Neural cell (in vitro differentiated cells): ENCODE results near the gene ARL4C. TPM values are rescaled to one million over a fixed set of nuclear protein-coding genes. Genes with fewer than 3 reads are reported as not detected.

ENCODE experiments used
- H2AFZ ChIP-seq: fragments of 200-600, 300-800 bp; sonication (generic), shearing (Covaris generic); 2 replicates; pipeline ENCODE4 v1.6.0; 2014; ENCODE audit warnings: low read depth, mild to moderate bottlenecking, antibody characterized with exemption, low read length, moderate library complexity
- H3F3A ChIP-seq: fragments of 200-600 bp; shearing (Covaris generic); 2 replicates; pipeline ENCODE4 v1.6.1; 2016; ENCODE audit warnings: mild to moderate bottlenecking, moderate library complexity, mixed read lengths, antibody characterized with exemption, low read length; ENCODE audit not compliant: insufficient read depth, poor library complexity, severe bottlenecking
- H3K27ac ChIP-seq: fragments of 200-600, 300-800 bp; sonication (generic), shearing (Covaris generic); 2 replicates; pipeline ENCODE4 v1.5.1; 2014; ENCODE audit warnings: mild to moderate bottlenecking, low read length, moderate library complexity
- H3K27me3 ChIP-seq: fragments of 300-800, 200-600 bp; sonication (generic), shearing (Covaris generic); 2 replicates; pipeline ENCODE4 v1.6.0; 2014; ENCODE audit warnings: mild to moderate bottlenecking, low read depth, low read length, moderate library complexity; ENCODE audit not compliant: insufficient read depth
- H3K36me3 ChIP-seq: fragments of 300-800, 200-600 bp; sonication (generic), shearing (Covaris generic); 2 replicates; pipeline ENCODE4 v1.5.1; 2014; ENCODE audit warnings: mild to moderate bottlenecking, antibody characterized with exemption, low read length, moderate library complexity; ENCODE audit not compliant: insufficient read depth
- H3K4me2 ChIP-seq: fragments of 300-800, 200-600 bp; sonication (generic), shearing (Covaris generic); 2 replicates; pipeline ENCODE4 v1.6.0; 2014; ENCODE audit warnings: mild to moderate bottlenecking, low read length
- H3K4me3 ChIP-seq: fragments of 300-800, 200-600 bp; sonication (generic), shearing (Covaris generic); 2 replicates; pipeline ENCODE4 v1.5.1; 2014; ENCODE audit warnings: mild to moderate bottlenecking, low read length, moderate library complexity
- H3K79me2 ChIP-seq: fragments of 200-600 bp; shearing (Covaris generic); replicated peaks from 2 replicates; pipeline ENCODE4 v1.6.0; 2014; ENCODE audit warnings: mild to moderate bottlenecking, low read length, moderate library complexity; ENCODE audit not compliant: insufficient read depth
- H3K9ac ChIP-seq: fragments of 300-800, 200-600 bp; sonication (generic), shearing (Covaris generic); 2 replicates; pipeline ENCODE4 v1.6.1; 2016; ENCODE audit warnings: mild to moderate bottlenecking, low read length, mixed read lengths
- H3K9me2 ChIP-seq: fragments of 200-600 bp; shearing (Covaris generic); 2 replicates; pipeline ENCODE4 v1.6.1; 2016; ENCODE audit warnings: mild to moderate bottlenecking, low read length, mixed read lengths; ENCODE audit not compliant: insufficient read depth
- H3K9me3 ChIP-seq: fragments of 200-600, 300-800 bp; sonication (generic), shearing (Covaris generic); 2 replicates; pipeline ENCODE4 v1.6.1; 2016; ENCODE audit warnings: mild to moderate bottlenecking, mixed run types, low read length, moderate library complexity, mixed read lengths
- H4K20me1 ChIP-seq: fragments of 200-600 bp; shearing (Covaris generic); 2 replicates; pipeline ENCODE4 v1.6.1; 2016; ENCODE audit warnings: mild to moderate bottlenecking, mixed run types; ENCODE audit not compliant: insufficient read depth
- EP300 ChIP-seq: fragments of 450-650 bp; conservative IDR thresholded peaks from 2 replicates; pipeline ENCODE4 v1.6.1; 2014; ENCODE audit warnings: antibody characterized with exemption, mild to moderate bottlenecking, moderate library complexity; ENCODE audit not compliant: poor library complexity, severe bottlenecking
- MXI1 ChIP-seq: fragments of 450-650 bp; conservative IDR thresholded peaks from 2 replicates; pipeline ENCODE4 v1.6.1; 2014; ENCODE audit warnings: antibody characterized with exemption, mild to moderate bottlenecking; ENCODE audit not compliant: poor library complexity, severe bottlenecking
- POLR2AphosphoS5 ChIP-seq: IDR thresholded peaks from 2 replicates; pipeline ENCODE4 v1.6.1; 2012
- RAD21 ChIP-seq: fragments of 450-650 bp; conservative IDR thresholded peaks from 2 replicates; pipeline ENCODE4 v1.6.1; 2014; ENCODE audit warnings: antibody characterized with exemption, mild to moderate bottlenecking, moderate library complexity
- REST ChIP-seq: IDR thresholded peaks from 2 replicates; pipeline ENCODE4 v1.6.1; 2012; ENCODE audit warnings: borderline replicate concordance
- SMC3 ChIP-seq: fragments of 450-650 bp; conservative IDR thresholded peaks from 2 replicates; pipeline ENCODE4 v1.6.1; 2014; ENCODE audit warnings: antibody characterized with exemption, mild to moderate bottlenecking, moderate library complexity; ENCODE audit not compliant: poor library complexity
- polyA plus RNA-seq: library from polyadenylated mRNA; depleted of rRNA; stranded (reverse); fragments of >200 nt; gene quantifications from 2 replicates; pipeline ENCODE4 v1.2.3, GENCODE V29; 2014

Gene ARL4C
- polyA plus RNA-seq, 1 donor from 2014 or later = 20.3 TPM

GRCh38 chr2:234528410-234529148 is 31.7 kb upstream of the ARL4C start:
- Histone ChIP-seq H3K79me2 (no peaks in the 10 kb centered on the region), H2AFZ (no peak overlapping the region), H4K20me1 (no peaks in the 10 kb centered on the region), H3K4me2 (no peak overlapping the region), H3K27me3 (no peaks in the 10 kb centered on the region), H3K9me2 (no peaks in the 10 kb centered on the region), H3K4me3 (no peak overlapping the region), H3K9ac (no peak overlapping the region), H3K36me3 (no peaks in the 10 kb centered on the region), H3K9me3 (no peaks in the 10 kb centered on the region), H3F3A (no peaks in the 10 kb centered on the region), H3K27ac (no peak overlapping the region)
- no peak for TF ChIP-seq RAD21

- H3K27ac ChIP-seq = no peak overlapping the region
- no peaks in the 10 kb centered on the region for H3K27me3 ChIP-seq
- TF ChIP-seq MXI1 = no peak
- no peak for TF ChIP-seq RAD21
- H4K20me1 ChIP-seq = no peaks in the 10 kb centered on the region
- no peak overlapping the region for H3K4me3 ChIP-seq
- H3K4me2 ChIP-seq = no peak overlapping the region
- no peak overlapping the region for H3K9ac ChIP-seq
- no peaks in the 10 kb centered on the region for H3K9me2 ChIP-seq
- no peaks in the 10 kb centered on the region for H3K9me3 ChIP-seq
- no peak overlapping the region for H2AFZ ChIP-seq
- no peaks in the 10 kb centered on the region for H3F3A ChIP-seq
- H3K79me2 ChIP-seq = no peaks in the 10 kb centered on the region
- no peaks in the 10 kb centered on the region for H3K36me3 ChIP-seq
Observed at GRCh38 chr2:234526711-234527110, 29.8 kb upstream of the ARL4C start.

GRCh38 chr2:234521536-234521935 is 24.7 kb upstream of the ARL4C start:
- peak overlapping the region; percentile 9 for H3K27ac ChIP-seq
- no peak overlapping the region for H3K9ac ChIP-seq
- H4K20me1 ChIP-seq = no peaks in the 10 kb centered on the region
- H3K79me2 ChIP-seq = no peaks in the 10 kb centered on the region
- no peaks in the 10 kb centered on the region for H3K27me3 ChIP-seq
- peak; percentile 53 for TF ChIP-seq POLR2AphosphoS5
- TF ChIP-seq SMC3 = no peak
- no peak for TF ChIP-seq MXI1
- peak; percentile 44 for TF ChIP-seq EP300
- no peak for TF ChIP-seq REST
- no peak for TF ChIP-seq RAD21
- H3K4me3 ChIP-seq = no peak overlapping the region
- H3K9me3 ChIP-seq = no peaks in the 10 kb centered on the region
- H2AFZ ChIP-seq = no peak overlapping the region
- H3K36me3 ChIP-seq = no peaks in the 10 kb centered on the region
- no peaks in the 10 kb centered on the region for H3K9me2 ChIP-seq
- H3K4me2 ChIP-seq = peak overlapping the region; percentile 28
- no peaks in the 10 kb centered on the region for H3F3A ChIP-seq
